Neural progenitor cell (in vitro differentiated cells): ENCODE measurements around the gene ANO4. TPM values are rescaled to one million over a fixed set of nuclear protein-coding genes. Genes with fewer than 3 reads are reported as not detected.

Experiments
- DNase-seq: peaks from one replicate; pipeline ENCODE4 v3.0.0-alpha.2; 2016; ENCODE audit warnings: low spot score
- H2AFZ ChIP-seq: fragments of 200-600 bp; sonication (generic); replicated peaks from 2 replicates; pipeline ENCODE4 v1.6.1; 2016; ENCODE audit warnings: antibody characterized with exemption
- H3F3A ChIP-seq: fragments of 200-600 bp; sonication (generic); 2 replicates; pipeline ENCODE4 v1.6.1; 2016; ENCODE audit warnings: antibody characterized with exemption, low read depth
- H3K27ac ChIP-seq: fragments of 200-600 bp; sonication (generic); 2 replicates; pipeline ENCODE4 v1.5.1; 2016; ENCODE audit warnings: mild to moderate bottlenecking
- H3K27me3 ChIP-seq: fragments of 200-600 bp; sonication (generic); 2 replicates; pipeline ENCODE4 v1.6.1; 2016; ENCODE audit warnings: mild to moderate bottlenecking, moderate library complexity
- H3K36me3 ChIP-seq: fragments of 200-600 bp; sonication (generic); 2 replicates; pipeline ENCODE4 v1.5.1; 2016
- H3K4me1 ChIP-seq: fragments of 200-600 bp; sonication (generic); 2 replicates; pipeline ENCODE4 v1.6.1; 2016; ENCODE audit warnings: mixed run types
- H3K4me2 ChIP-seq: fragments of 200-600 bp; sonication (generic); 2 replicates; pipeline ENCODE4 v1.6.1; 2016
- H3K4me3 ChIP-seq: fragments of 200-600 bp; sonication (generic); 2 replicates; pipeline ENCODE4 v1.5.1; 2016
- H3K79me2 ChIP-seq: fragments of 200-600 bp; sonication (generic); 2 replicates; pipeline ENCODE4 v1.6.1; 2016; ENCODE audit warnings: low read depth
- H3K9ac ChIP-seq: fragments of 200-600 bp; sonication (generic); 2 replicates; pipeline ENCODE4 v1.6.1; 2016
- H3K9me3 ChIP-seq: fragments of 200-600 bp; sonication (generic); 2 replicates; pipeline ENCODE4 v1.5.1; 2016; ENCODE audit warnings: low read depth
- H4K20me1 ChIP-seq: fragments of 200-600 bp; sonication (generic); 2 replicates; pipeline ENCODE4 v1.6.1; 2016; ENCODE audit warnings: low read depth
- H3K27ac Mint-ChIP-seq: 3 replicates; pipeline ENCODE4 v1.8.0; 2021; ENCODE audit warnings: mixed read lengths
- H3K27me3 Mint-ChIP-seq: 2 replicates; pipeline ENCODE4 v1.8.0; 2022; ENCODE audit warnings: low read depth, mild to moderate bottlenecking, inconsistent platforms, moderate library complexity, mixed read lengths; ENCODE audit not compliant: insufficient read depth
- H3K36me3 Mint-ChIP-seq: 3 replicates; pipeline ENCODE4 v1.8.0; 2021; ENCODE audit warnings: mixed read lengths
- H3K4me1 Mint-ChIP-seq: 3 replicates; pipeline ENCODE4 v1.8.0; 2021; ENCODE audit warnings: mixed read lengths
- H3K4me3 Mint-ChIP-seq: 3 replicates; pipeline ENCODE4 v1.8.0; 2021; ENCODE audit warnings: mild to moderate bottlenecking, moderate library complexity, mixed read lengths
- H3K9me3 Mint-ChIP-seq: 3 replicates; pipeline ENCODE4 v1.8.0; 2020; ENCODE audit warnings: mixed read lengths
- EZH2 ChIP-seq: fragments of 200-600 bp; sonication (generic); IDR thresholded peaks from 2 replicates; pipeline ENCODE4 v1.6.1; 2017; ENCODE audit warnings: antibody characterized with exemption, mild to moderate bottlenecking, moderate library complexity
- EZH2phosphoT487 ChIP-seq: fragments of 200-600 bp; sonication (generic); IDR thresholded peaks from 2 replicates; pipeline ENCODE4 v1.6.1; 2017; ENCODE audit warnings: antibody characterized with exemption
- total RNA-seq: library from RNA; depleted of rRNA; stranded (reverse); fragments of >200 nt; gene quantifications from 2 replicates; pipeline ENCODE4 v1.2.3, GENCODE V29; 2015; ENCODE audit warnings: low replicate concordance
- TF ChIP-seq, protein P1 (sequence below): fragments of 200-600 bp; sonication (generic); IDR thresholded peaks from 2 replicates; pipeline ENCODE4 v1.5.1; 2017; ENCODE audit warnings: antibody characterized with exemption, mild to moderate bottlenecking

Gene ANO4
- total RNA-seq, 1 donor from 2014 or later = not detected

DNA sequence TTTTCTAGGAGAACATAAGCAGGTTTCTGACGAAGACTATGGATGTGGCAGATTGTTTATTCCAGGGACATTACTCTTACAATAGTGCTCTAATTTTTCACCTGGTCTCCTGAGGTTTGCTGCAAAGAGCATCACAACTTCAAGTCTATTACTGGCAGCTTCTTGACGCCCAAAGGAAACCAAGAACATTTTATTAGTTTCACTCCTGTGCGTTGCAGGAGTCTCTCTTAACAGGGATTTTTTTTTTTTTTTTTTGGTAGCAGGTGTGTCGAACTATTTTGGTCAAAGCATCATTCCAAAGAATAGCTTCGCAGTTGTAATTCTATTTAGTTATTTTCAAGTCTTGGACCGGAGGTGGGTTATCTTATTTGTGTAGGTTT lies 1.2 kb downstream of the ANO4 start:
- H3K4me3 Mint-ChIP-seq = peak overlapping the region; percentile 83
- H3K4me1 Mint-ChIP-seq = peaks cover 59% of the 10 kb centered on the region
- H3K27ac ChIP-seq = no peak overlapping the region

DNA sequence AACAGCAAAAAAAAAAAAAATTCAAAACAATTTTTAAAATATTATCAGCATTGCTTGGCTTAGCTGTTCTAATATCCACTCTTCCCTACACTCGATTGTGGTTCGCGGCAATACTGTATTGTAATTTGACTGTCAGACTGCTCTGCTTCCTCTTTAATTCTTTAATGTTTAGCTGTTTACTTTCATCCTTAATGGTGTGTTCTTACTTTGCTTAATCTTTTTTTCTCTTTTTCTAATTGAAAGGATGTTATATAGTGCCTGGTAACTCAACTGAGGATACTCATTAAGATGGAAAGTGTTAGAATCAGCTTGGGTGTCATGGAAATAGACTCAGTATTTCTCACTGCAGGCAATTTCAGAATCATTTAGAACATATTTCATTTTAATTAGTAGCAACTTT lies 2.0 kb downstream of the ANO4 start:
- no peak for DNase-seq
- H3K9ac ChIP-seq = no peak overlapping the region
- TF ChIP-seq EZH2phosphoT487 = no peak
- TF ChIP-seq, protein P1, sequence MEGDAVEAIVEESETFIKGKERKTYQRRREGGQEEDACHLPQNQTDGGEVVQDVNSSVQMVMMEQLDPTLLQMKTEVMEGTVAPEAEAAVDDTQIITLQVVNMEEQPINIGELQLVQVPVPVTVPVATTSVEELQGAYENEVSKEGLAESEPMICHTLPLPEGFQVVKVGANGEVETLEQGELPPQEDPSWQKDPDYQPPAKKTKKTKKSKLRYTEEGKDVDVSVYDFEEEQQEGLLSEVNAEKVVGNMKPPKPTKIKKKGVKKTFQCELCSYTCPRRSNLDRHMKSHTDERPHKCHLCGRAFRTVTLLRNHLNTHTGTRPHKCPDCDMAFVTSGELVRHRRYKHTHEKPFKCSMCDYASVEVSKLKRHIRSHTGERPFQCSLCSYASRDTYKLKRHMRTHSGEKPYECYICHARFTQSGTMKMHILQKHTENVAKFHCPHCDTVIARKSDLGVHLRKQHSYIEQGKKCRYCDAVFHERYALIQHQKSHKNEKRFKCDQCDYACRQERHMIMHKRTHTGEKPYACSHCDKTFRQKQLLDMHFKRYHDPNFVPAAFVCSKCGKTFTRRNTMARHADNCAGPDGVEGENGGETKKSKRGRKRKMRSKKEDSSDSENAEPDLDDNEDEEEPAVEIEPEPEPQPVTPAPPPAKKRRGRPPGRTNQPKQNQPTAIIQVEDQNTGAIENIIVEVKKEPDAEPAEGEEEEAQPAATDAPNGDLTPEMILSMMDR = no peak
- no peak overlapping the region for H3K27ac ChIP-seq
- no peaks in the 10 kb centered on the region for H3K27me3 Mint-ChIP-seq
- H3K4me3 Mint-ChIP-seq = no peak overlapping the region
- H3K4me2 ChIP-seq = no peak overlapping the region
- no peak overlapping the region for H3K4me3 ChIP-seq
- no peak overlapping the region for H2AFZ ChIP-seq
- H3K4me1 ChIP-seq = peaks cover 17% of the 10 kb centered on the region
- peaks cover 59% of the 10 kb centered on the region for H3K4me1 Mint-ChIP-seq
- H3K36me3 ChIP-seq = no peaks in the 10 kb centered on the region
- H3K9me3 ChIP-seq = no peaks in the 10 kb centered on the region
- H3K79me2 ChIP-seq = no peaks in the 10 kb centered on the region
- no peaks in the 10 kb centered on the region for H3K36me3 Mint-ChIP-seq
- H3K27ac Mint-ChIP-seq = no peak overlapping the region
- H3K9me3 Mint-ChIP-seq = peaks cover 2% of the 10 kb centered on the region
- no peaks in the 10 kb centered on the region for H4K20me1 ChIP-seq
- H3F3A ChIP-seq = peaks cover 3% of the 10 kb centered on the region
- H3K27me3 ChIP-seq = no peaks in the 10 kb centered on the region

More for the DNA sequence above, 1.2 kb downstream of the ANO4 start:
- Mint-ChIP-seq H3K27ac (no peak overlapping the region), H3K36me3 (no peaks in the 10 kb centered on the region), H3K27me3 (no peaks in the 10 kb centered on the region), H3K9me3 (peaks cover 2% of the 10 kb centered on the region)
- TF ChIP-seq EZH2phosphoT487 (no peak), EZH2 (no peak)
- TF ChIP-seq, protein P1 = no peak
- Histone ChIP-seq H2AFZ (no peak overlapping the region), H3F3A (peaks cover 3% of the 10 kb centered on the region), H3K4me1 (peaks cover 17% of the 10 kb centered on the region), H3K4me3 (no peak overlapping the region), H3K79me2 (no peaks in the 10 kb centered on the region), H3K27me3 (no peaks in the 10 kb centered on the region), H3K9ac (no peak overlapping the region), H3K36me3 (no peaks in the 10 kb centered on the region), H3K4me2 (no peak overlapping the region), H4K20me1 (no peaks in the 10 kb centered on the region), H3K9me3 (no peaks in the 10 kb centered on the region)
- DNase-seq = no peak

GRCh38 chr12:100797246-100797645 lies 2.7 kb downstream of the ANO4 start:
- Histone ChIP-seq H3K9me3 (no peaks in the 10 kb centered on the region), H2AFZ (no peak overlapping the region), H3K27me3 (no peaks in the 10 kb centered on the region), H3K36me3 (no peaks in the 10 kb centered on the region), H3K4me3 (no peak overlapping the region), H4K20me1 (no peaks in the 10 kb centered on the region), H3K27ac (no peak overlapping the region), H3K9ac (no peak overlapping the region), H3F3A (peaks cover 3% of the 10 kb centered on the region), H3K4me2 (no peak overlapping the region), H3K4me1 (peaks cover 17% of the 10 kb centered on the region), H3K79me2 (no peaks in the 10 kb centered on the region)
- H3K27me3 Mint-ChIP-seq = no peaks in the 10 kb centered on the region
- H3K4me3 Mint-ChIP-seq = no peak overlapping the region
- TF ChIP-seq, protein P1 = no peak
- TF ChIP-seq EZH2 (no peak), EZH2phosphoT487 (no peak)
- no peaks in the 10 kb centered on the region for H3K36me3 Mint-ChIP-seq
- H3K27ac Mint-ChIP-seq = no peak overlapping the region
- H3K4me1 Mint-ChIP-seq = peaks cover 59% of the 10 kb centered on the region
- peak; percentile 16 for DNase-seq
- H3K9me3 Mint-ChIP-seq = peaks cover 2% of the 10 kb centered on the region
